A673 (cell line): ENCODE results near the gene PLPP1. TPM values are rescaled to one million over a fixed set of nuclear protein-coding genes. Genes with fewer than 3 reads are reported as not detected.

Experiments
- BruUV-seq: library from RNA; stranded (reverse); fragments of 400-500 nt; replicated peaks from 2 replicates; lab custom pipeline; 2021; lab: Mats Ljungman, UMichigan
- CTCF ChIA-PET: fragments of 300-600 bp; sonication (Branson Sonifier 250); formaldehyde crosslinking; loops from one replicate; lab custom pipeline; 2022; ENCODE audit warnings: antibody characterized with exemption; lab: Charles Lee
- POLR2A ChIA-PET: fragments of 300-600 bp; sonication (Branson Sonifier 250); formaldehyde crosslinking; loops from one replicate; lab custom pipeline; 2022; ENCODE audit warnings: antibody characterized with exemption; ENCODE audit not compliant: low non-redundant PET; lab: Charles Lee
- DNase-seq: peaks from one replicate; pipeline ENCODE4 v3.0.0-alpha.2; 2015; ENCODE audit warnings: low spot score
- H3K27ac ChIP-seq: fragments of 200-600 bp; sonication (generic); 2 replicates; pipeline ENCODE4 v1.5.1; 2016; ENCODE audit warnings: mixed run types, low read depth, mild to moderate bottlenecking, mixed read lengths, antibody characterized with exemption, low read length; ENCODE audit not compliant: poor library complexity, severe bottlenecking
- H3K27me3 ChIP-seq: fragments of 200-600 bp; sonication (generic); replicated peaks from 2 replicates; pipeline ENCODE4 v1.6.1; 2017; ENCODE audit warnings: mixed run types, low read depth, mild to moderate bottlenecking, mixed read lengths, antibody characterized with exemption, low read length; ENCODE audit not compliant: insufficient read depth, poor library complexity
- H3K36me3 ChIP-seq: fragments of 200-600 bp; sonication (generic); 2 replicates; pipeline ENCODE4 v1.6.1; 2016; ENCODE audit warnings: mixed run types, mild to moderate bottlenecking, mixed read lengths, antibody characterized with exemption, low read length; ENCODE audit not compliant: insufficient read depth, poor library complexity, severe bottlenecking
- H3K4me1 ChIP-seq: fragments of 200-600 bp; sonication (generic); 2 replicates; pipeline ENCODE4 v1.6.1; 2017; ENCODE audit warnings: mixed run types, mild to moderate bottlenecking, mixed read lengths, antibody characterized with exemption, low read length; ENCODE audit not compliant: insufficient read depth, poor library complexity, severe bottlenecking
- H3K4me3 ChIP-seq: fragments of 200-600 bp; sonication (generic); 2 replicates; pipeline ENCODE4 v1.5.1; 2016; ENCODE audit warnings: low read depth, mixed run types, mild to moderate bottlenecking, mixed read lengths, low read length; ENCODE audit not compliant: poor library complexity, severe bottlenecking
- H3K9me3 ChIP-seq: fragments of 200-600 bp; sonication (generic); 2 replicates; pipeline ENCODE4 v1.6.1; 2016; ENCODE audit warnings: mixed run types, low read depth, mild to moderate bottlenecking, mixed read lengths, antibody characterized with exemption, low read length; ENCODE audit not compliant: poor library complexity, severe bottlenecking
- EZH2 ChIP-seq: fragments of 200-600 bp; sonication (generic); IDR thresholded peaks from 2 replicates; pipeline ENCODE4 v1.6.1; 2017; ENCODE audit warnings: borderline replicate concordance, low read depth, mild to moderate bottlenecking, mixed read lengths, antibody characterized with exemption, low read length; ENCODE audit not compliant: poor library complexity, severe bottlenecking
- intact Hi-C: fragments of 100-400 bp; cut with micrococcal nuclease; formaldehyde crosslinking; loops from one replicate; pipeline ENCODE4 v1.10.0; 2022; ENCODE audit not compliant: unreplicated experiment
- total RNA-seq: library from RNA; stranded (reverse); gene quantifications from 2 replicates; pipeline ENCODE4 v1.2.3, GENCODE V29; 2021
- TF ChIP-seq, protein P1 (sequence below): fragments of 300-800, 200-600 bp; sonication (generic); conservative IDR thresholded peaks from 2 replicates; pipeline ENCODE4 v1.5.1; 2017; ENCODE audit warnings: low read depth, mild to moderate bottlenecking, antibody characterized with exemption, low read length, moderate library complexity, mixed read lengths

The PLPP1 gene
- total RNA-seq, 1 experiment from 2014 or later, result 6.7 TPM

DNA sequence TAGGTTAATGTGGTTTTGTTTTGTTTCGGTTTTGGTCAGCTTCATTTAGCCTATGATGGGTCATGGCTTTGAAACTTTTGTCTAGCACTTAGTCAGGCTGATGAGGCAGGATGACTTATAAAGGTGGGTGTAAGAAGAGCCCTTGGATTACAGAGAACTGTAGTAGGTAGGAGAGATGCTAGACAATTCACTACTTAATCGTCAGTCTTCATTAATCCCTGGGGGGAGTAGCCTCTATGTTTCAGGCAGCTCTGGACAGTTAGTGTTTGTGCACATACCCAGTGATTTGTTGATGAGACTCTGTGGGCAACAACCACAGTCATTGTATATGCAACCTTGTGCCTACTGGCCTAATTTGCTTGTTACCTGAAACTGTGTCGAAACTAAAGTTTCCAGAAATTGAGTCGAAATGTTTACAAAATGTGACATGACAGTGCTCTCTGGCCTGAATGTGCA is 113.7 kb downstream of the PLPP1 start:
- Histone ChIP-seq H3K27me3 (no peaks in the 10 kb centered on the region), H3K4me3 (no peak overlapping the region), H3K36me3 (peaks cover 22% of the 10 kb centered on the region), H3K4me1 (peaks cover 13% of the 10 kb centered on the region), H3K9me3 (no peaks in the 10 kb centered on the region), H3K27ac (no peak overlapping the region)
- no peak for DNase-seq
- intact Hi-C loops, result no loop called here
- TF ChIP-seq, protein P1, sequence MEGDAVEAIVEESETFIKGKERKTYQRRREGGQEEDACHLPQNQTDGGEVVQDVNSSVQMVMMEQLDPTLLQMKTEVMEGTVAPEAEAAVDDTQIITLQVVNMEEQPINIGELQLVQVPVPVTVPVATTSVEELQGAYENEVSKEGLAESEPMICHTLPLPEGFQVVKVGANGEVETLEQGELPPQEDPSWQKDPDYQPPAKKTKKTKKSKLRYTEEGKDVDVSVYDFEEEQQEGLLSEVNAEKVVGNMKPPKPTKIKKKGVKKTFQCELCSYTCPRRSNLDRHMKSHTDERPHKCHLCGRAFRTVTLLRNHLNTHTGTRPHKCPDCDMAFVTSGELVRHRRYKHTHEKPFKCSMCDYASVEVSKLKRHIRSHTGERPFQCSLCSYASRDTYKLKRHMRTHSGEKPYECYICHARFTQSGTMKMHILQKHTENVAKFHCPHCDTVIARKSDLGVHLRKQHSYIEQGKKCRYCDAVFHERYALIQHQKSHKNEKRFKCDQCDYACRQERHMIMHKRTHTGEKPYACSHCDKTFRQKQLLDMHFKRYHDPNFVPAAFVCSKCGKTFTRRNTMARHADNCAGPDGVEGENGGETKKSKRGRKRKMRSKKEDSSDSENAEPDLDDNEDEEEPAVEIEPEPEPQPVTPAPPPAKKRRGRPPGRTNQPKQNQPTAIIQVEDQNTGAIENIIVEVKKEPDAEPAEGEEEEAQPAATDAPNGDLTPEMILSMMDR, result no peak
- no peak for TF ChIP-seq EZH2
- ChIA-PET CTCF (no interaction called here), POLR2A (no interaction called here)
- BruUV-seq, result no TSS peak

DNA sequence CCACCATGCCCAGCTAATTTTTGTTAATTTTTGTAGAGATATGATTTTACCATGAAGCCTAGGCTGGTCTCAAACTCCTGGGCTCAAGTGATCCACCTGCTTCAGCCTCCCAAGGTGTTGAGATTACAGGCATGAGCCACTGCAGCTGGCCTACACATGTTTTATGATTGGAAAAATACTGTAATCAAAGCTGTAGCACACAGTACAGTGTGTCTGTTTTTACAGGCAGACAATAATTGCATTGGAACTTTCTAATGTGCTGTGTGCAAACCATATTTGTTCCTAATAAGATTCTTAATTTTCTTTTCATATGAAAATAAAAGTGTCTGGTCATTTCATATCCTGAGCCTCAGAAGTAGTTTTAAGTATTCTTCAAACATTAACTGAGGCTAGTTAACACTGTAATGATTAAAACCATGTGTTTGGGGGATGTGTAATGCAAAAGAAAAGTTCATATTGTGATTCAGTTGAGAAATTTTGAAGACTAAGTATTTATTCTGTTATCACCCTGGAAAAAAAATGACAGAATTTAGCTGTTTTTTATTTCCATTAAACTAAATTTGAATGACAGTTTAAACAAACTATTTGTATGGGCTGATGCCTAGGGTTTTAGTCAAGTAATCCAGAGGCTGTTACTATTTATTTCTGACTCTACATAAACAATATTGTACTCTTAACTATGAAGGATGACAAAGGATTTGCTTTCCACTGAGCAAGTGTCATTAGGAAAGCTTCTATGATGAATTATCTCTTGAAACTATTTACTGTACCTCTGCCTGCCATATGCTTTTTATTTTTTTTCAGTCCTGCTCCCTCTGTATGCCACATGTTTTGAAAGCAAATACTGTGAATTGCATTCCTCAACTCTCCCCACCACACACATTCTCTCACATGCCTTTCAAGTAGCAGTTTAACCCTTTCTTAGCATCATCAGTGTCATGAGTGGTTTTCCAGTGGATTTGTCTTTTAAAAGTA is 115.5 kb downstream of the PLPP1 start:
- H3K36me3 ChIP-seq, result peaks cover 16% of the 10 kb centered on the region
- no peaks in the 10 kb centered on the region for H3K9me3 ChIP-seq
- no peak for DNase-seq
- no peaks in the 10 kb centered on the region for H3K27me3 ChIP-seq
- H3K27ac ChIP-seq, result no peak overlapping the region
- ChIA-PET POLR2A (no interaction called here), CTCF (no interaction called here)
- no peak overlapping the region for H3K4me3 ChIP-seq
- peaks cover 22% of the 10 kb centered on the region for H3K4me1 ChIP-seq
- intact Hi-C loops, result no loop called here
- no TSS peak for BruUV-seq
- TF ChIP-seq, protein P1, result no peak
- no peak for TF ChIP-seq EZH2

DNA sequence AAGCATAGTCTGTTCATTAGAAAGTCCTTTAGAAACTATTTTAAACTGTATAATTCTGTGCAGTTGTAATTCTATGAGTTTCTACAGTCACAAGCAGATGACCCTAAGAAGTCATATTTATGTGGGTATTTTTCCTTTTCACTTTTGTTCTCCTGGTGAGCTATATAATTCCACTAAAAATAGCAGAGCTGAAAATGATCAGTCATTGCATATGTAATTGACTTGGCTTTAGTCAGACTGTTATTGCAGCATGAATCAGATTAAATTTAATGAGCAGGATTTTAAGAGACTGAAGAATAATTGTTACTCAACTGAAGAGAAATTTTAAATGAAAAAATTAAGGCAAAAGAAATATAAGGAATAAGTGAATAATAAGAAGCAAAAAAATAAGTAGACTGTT is 118.5 kb downstream of the PLPP1 start:
- no peaks in the 10 kb centered on the region for H3K27me3 ChIP-seq
- intact Hi-C loops, result no loop called here
- no peak overlapping the region for H3K27ac ChIP-seq
- ChIA-PET CTCF (no interaction called here), POLR2A (no interaction called here)
- DNase-seq, result no peak
- no TSS peak for BruUV-seq
- H3K4me3 ChIP-seq, result no peak overlapping the region
- peaks cover 22% of the 10 kb centered on the region for H3K4me1 ChIP-seq
- no peaks in the 10 kb centered on the region for H3K9me3 ChIP-seq
- no peak for TF ChIP-seq EZH2
- TF ChIP-seq, protein P1, result no peak
- H3K36me3 ChIP-seq, result peaks cover 16% of the 10 kb centered on the region
